H9 (cell line): Measurements from ENCODE around the gene ADRB1. TPM values are rescaled to one million over a fixed set of nuclear protein-coding genes. Genes with fewer than 3 reads are reported as not detected.

ENCODE experiments used
- DNase-seq: peaks from one replicate; pipeline ENCODE4 v3.0.0-alpha.2; 2017
- H2AFZ ChIP-seq: one replicate; pipeline ENCODE4 v1.6.1; 2013; ENCODE audit warnings: mild to moderate bottlenecking, low read length, control low read depth, moderate library complexity
- H2AK5ac ChIP-seq: 2 replicates; pipeline ENCODE4 v1.6.1; 2013; ENCODE audit warnings: low read length, control low read depth, mixed read lengths; ENCODE audit not compliant: insufficient read length
- H2BK120ac ChIP-seq: one replicate; pipeline ENCODE4 v1.6.1; 2013; ENCODE audit warnings: low read depth, mild to moderate bottlenecking, low read length, control low read depth, inconsistent platforms; ENCODE audit not compliant: poor library complexity, severe bottlenecking
- H2BK12ac ChIP-seq: 2 replicates; pipeline ENCODE4 v1.6.1; 2013; ENCODE audit warnings: low read length, control low read depth, mixed read lengths, low read depth; ENCODE audit not compliant: insufficient read length
- H2BK15ac ChIP-seq: 2 replicates; pipeline ENCODE4 v1.6.1; 2013; ENCODE audit warnings: low read depth, low read length, control low read depth
- H2BK20ac ChIP-seq: one replicate; pipeline ENCODE4 v1.6.1; 2013; ENCODE audit warnings: low read depth, mild to moderate bottlenecking, low read length, control low read depth, inconsistent platforms; ENCODE audit not compliant: poor library complexity, severe bottlenecking
- H2BK5ac ChIP-seq: 2 replicates; pipeline ENCODE4 v1.6.1; 2013; ENCODE audit warnings: low read length, control low read depth, mixed read lengths; ENCODE audit not compliant: insufficient read length
- H3K14ac ChIP-seq: 2 replicates; pipeline ENCODE4 v1.6.1; 2013; ENCODE audit warnings: low read length, control low read depth; ENCODE audit not compliant: insufficient read depth
- H3K18ac ChIP-seq: 2 replicates; pipeline ENCODE4 v1.6.1; 2013; ENCODE audit warnings: low read depth, mild to moderate bottlenecking, mixed read lengths, low read length, control low read depth; ENCODE audit not compliant: insufficient read length
- H3K23ac ChIP-seq: 2 replicates; pipeline ENCODE4 v1.6.1; 2013; ENCODE audit warnings: low read length, control low read depth, mixed read lengths, low read depth; ENCODE audit not compliant: insufficient read length
- H3K23me2 ChIP-seq: 2 replicates; pipeline ENCODE4 v1.6.1; 2013; ENCODE audit warnings: low read depth, mild to moderate bottlenecking, mixed read lengths, low read length, control low read depth; ENCODE audit not compliant: insufficient read length, poor library complexity, severe bottlenecking
- H3K27ac ChIP-seq: 2 replicates; pipeline ENCODE4 v1.5.1; 2013; ENCODE audit warnings: low read length, control low read depth, mixed read lengths, low read depth; ENCODE audit not compliant: insufficient read length
- H3K27me3 ChIP-seq: 2 replicates; pipeline ENCODE4 v1.6.1; 2013; ENCODE audit warnings: low read length, control low read depth, inconsistent platforms; ENCODE audit not compliant: insufficient read depth
- H3K4ac ChIP-seq: 2 replicates; pipeline ENCODE4 v1.6.1; 2013; ENCODE audit warnings: low read depth, mild to moderate bottlenecking, control low read depth, inconsistent platforms, low read length, moderate library complexity
- H3K4me1 ChIP-seq: 2 replicates; pipeline ENCODE4 v1.6.1; 2013; ENCODE audit warnings: low read length, control low read depth, inconsistent platforms; ENCODE audit not compliant: insufficient read depth
- H3K4me2 ChIP-seq: 2 replicates; pipeline ENCODE4 v1.6.1; 2013; ENCODE audit warnings: low read length, control low read depth, mixed read lengths; ENCODE audit not compliant: insufficient read length, insufficient read depth
- H3K56ac ChIP-seq: 2 replicates; pipeline ENCODE4 v1.6.1; 2013; ENCODE audit warnings: low read depth, mild to moderate bottlenecking, mixed read lengths, low read length, control low read depth; ENCODE audit not compliant: insufficient read length
- H3K79me1 ChIP-seq: 2 replicates; pipeline ENCODE4 v1.6.1; 2013; ENCODE audit warnings: low read depth, mild to moderate bottlenecking, moderate library complexity, low read length, control low read depth, inconsistent platforms; ENCODE audit not compliant: insufficient read depth, poor library complexity, severe bottlenecking
- H3K79me2 ChIP-seq: 2 replicates; pipeline ENCODE4 v1.6.1; 2013; ENCODE audit warnings: low read length, control low read depth, inconsistent platforms; ENCODE audit not compliant: insufficient read depth
- H3K9ac ChIP-seq: 2 replicates; pipeline ENCODE4 v1.6.1; 2013; ENCODE audit warnings: low read length, control low read depth, mixed read lengths; ENCODE audit not compliant: insufficient read length; ENCODE audit errors: extremely low read depth
- H3K9me3 ChIP-seq: one replicate; pipeline ENCODE4 v1.6.1; 2013; ENCODE audit warnings: low read depth, low read length, inconsistent platforms; ENCODE audit not compliant: control insufficient read depth
- H3T11ph ChIP-seq: one replicate; pipeline ENCODE4 v1.6.1; 2013; ENCODE audit warnings: mild to moderate bottlenecking, low read length, control low read depth, inconsistent platforms
- H4K20me1 ChIP-seq: one replicate; pipeline ENCODE4 v1.6.1; 2013; ENCODE audit not compliant: control insufficient read depth, insufficient read length, insufficient read depth
- H4K5ac ChIP-seq: 2 replicates; pipeline ENCODE4 v1.6.1; 2013; ENCODE audit warnings: low read depth, mild to moderate bottlenecking, mixed read lengths, low read length, control low read depth; ENCODE audit not compliant: insufficient read length
- H4K8ac ChIP-seq: replicated peaks from 2 replicates; pipeline ENCODE4 v1.6.1; 2013; ENCODE audit warnings: low read length, control low read depth, mixed read lengths, low read depth; ENCODE audit not compliant: insufficient read length
- H4K91ac ChIP-seq: 2 replicates; pipeline ENCODE4 v1.6.1; 2013; ENCODE audit warnings: low read depth, mild to moderate bottlenecking, moderate library complexity, mixed read lengths, low read length, control low read depth; ENCODE audit not compliant: insufficient read length
- H3K27ac Mint-ChIP-seq, 3 experiments: 2 replicates in 2 of 3; 3 replicates in 1 of 3; pipeline ENCODE4 v1.8.0; 2020 to 2021; ENCODE audit warnings: mixed read lengths in 3 of 3, mild to moderate bottlenecking in 1 of 3, moderate library complexity in 1 of 3
- H3K27me3 Mint-ChIP-seq: 2 replicates; pipeline ENCODE4 v1.8.0; 2021; ENCODE audit warnings: low read depth, mild to moderate bottlenecking, moderate library complexity, mixed read lengths
- H3K36me3 Mint-ChIP-seq, 3 experiments: 2 replicates in 2 of 3; 3 replicates in 1 of 3; pipeline ENCODE4 v1.8.0; 2020 to 2021; ENCODE audit warnings: low read depth in 3 of 3, mixed read lengths in 3 of 3; ENCODE audit not compliant: insufficient read depth in 1 of 3
- H3K4me1 Mint-ChIP-seq, 2 experiments: 2 replicates each; pipeline ENCODE4 v1.8.0; 2020; ENCODE audit warnings: mixed read lengths in 2 of 2
- H3K4me3 Mint-ChIP-seq, 2 experiments: 2 replicates in 1 of 2; 3 replicates in 1 of 2; pipeline ENCODE4 v1.8.0; 2020 to 2021; ENCODE audit warnings: mild to moderate bottlenecking in 2 of 2, mixed read lengths in 2 of 2, moderate library complexity in 1 of 2
- H3K9me3 Mint-ChIP-seq, 2 experiments: 2 replicates in 1 of 2; 3 replicates in 1 of 2; pipeline ENCODE4 v1.8.0; 2020; ENCODE audit warnings: mild to moderate bottlenecking in 2 of 2, mixed read lengths in 2 of 2, moderate library complexity in 1 of 2
- CTCF ChIP-seq: fragments of 200-600 bp; sonication (generic); conservative IDR thresholded peaks from 3 replicates; pipeline ENCODE4 v1.8.0; 2021; ENCODE audit warnings: antibody characterized with exemption, mild to moderate bottlenecking
- WGBS: extraction: QIAGEN DNeasy Blood & Tissue Kit; methylation state at CpG from one replicate; pipeline ENCODE4 v1.1.7; 2013; ENCODE audit warnings: missing lambda C conversion rate, low lambda C conversion rate, mixed read lengths; ENCODE audit not compliant: insufficient read length; ENCODE audit errors: extremely low coverage; 5-methylcytosine and 5-hydroxymethylcytosine counted together
- total RNA-seq: library from RNA; stranded (reverse); gene quantifications from 2 replicates; pipeline ENCODE4 v1.2.1, GENCODE V29; 2021

Gene ADRB1
- total RNA-seq, 1 experiment from 2014 or later = 0.13 TPM

- no peaks in the 10 kb centered on the region for H3K9me3 ChIP-seq
- no peak overlapping the region for H2BK120ac ChIP-seq
- H3K18ac ChIP-seq = no peak overlapping the region
- H3K79me1 ChIP-seq = no peaks in the 10 kb centered on the region
- H3K4me1 ChIP-seq = no peaks in the 10 kb centered on the region
- no peaks in the 10 kb centered on the region for H3K79me2 ChIP-seq
- no peak for DNase-seq
- Mint-ChIP-seq H3K4me1 (peaks cover 0 to 6% of the 10 kb centered on the region in 2 experiments; a peak in 3 of 4 replicates), H3K36me3 (no peaks in the 10 kb centered on the region), H3K4me3 (no peak overlapping the region), H3K9me3 (no peaks in the 10 kb centered on the region; a peak in 1 of 5 replicates), H3K27ac (no peak overlapping the region), H3K27me3 (peaks cover 6% of the 10 kb centered on the region; the same call in 1 of the 2 replicates)
- H2BK15ac ChIP-seq = no peak overlapping the region
- H3K27me3 ChIP-seq = no peaks in the 10 kb centered on the region
- no peak overlapping the region for H3K56ac ChIP-seq
- no peak overlapping the region for H4K91ac ChIP-seq
- H3K14ac ChIP-seq = no peak overlapping the region
- no peak overlapping the region for H4K5ac ChIP-seq
- H2AFZ ChIP-seq = no peak overlapping the region
- H4K20me1 ChIP-seq = no peaks in the 10 kb centered on the region
- H3K9ac ChIP-seq = no peak overlapping the region
- no peak for TF ChIP-seq CTCF
- no peak overlapping the region for H3K23ac ChIP-seq
- no peak overlapping the region for H3K27ac ChIP-seq
- no peak overlapping the region for H2AK5ac ChIP-seq
- H3K4ac ChIP-seq = no peak overlapping the region
- no peak overlapping the region for H4K8ac ChIP-seq
- no peak overlapping the region for H2BK20ac ChIP-seq
- no CpG with 5 or more reads among the region's 14 CpGs for WGBS
- H3K4me2 ChIP-seq = no peak overlapping the region
- H2BK12ac ChIP-seq = no peak overlapping the region
- no peaks in the 10 kb centered on the region for H3K23me2 ChIP-seq
- no peak overlapping the region for H3T11ph ChIP-seq
- no peak overlapping the region for H2BK5ac ChIP-seq
These were observed 21.7 kb upstream of the ADRB1 start for GRCh38 chr10:114021717-114022680.
